Subcutaneous adipose tissue (tissue), 4 donors: ENCODE results near the gene KCNAB3. TPM values are rescaled to one million over a fixed set of nuclear protein-coding genes. Genes with fewer than 3 reads are reported as not detected.

ENCODE experiments used
- CTCF ChIP-seq: fragments of 450-650 bp; IDR thresholded peaks from one replicate; pipeline ENCODE4 v1.5.1; 2016; ENCODE audit warnings: low read depth, mild to moderate bottlenecking, control low read depth, antibody characterized with exemption, moderate library complexity
- total RNA-seq, 4 donors: library from RNA; depleted of rRNA; stranded (reverse); fragments of >200 nt; gene quantifications; one replicate each; pipeline ENCODE4 v1.1.0, GENCODE V29; 2016

Gene KCNAB3
- total RNA-seq, 4 donors from 2014 or later, result 0.44 to 2.8 (median 0.51) TPM; not detected in 1

- no peak for TF ChIP-seq CTCF
Observed at GRCh38 chr17:7886227-7887037, 43.2 kb downstream of the KCNAB3 start.

GRCh38 chr17:7885367-7886226, 44.1 kb downstream of the KCNAB3 start:
- TF ChIP-seq CTCF, result no peak

GRCh38 chr17:7884581-7885366, 44.9 kb downstream of the KCNAB3 start:
- TF ChIP-seq CTCF, result no peak

GRCh38 chr17:7883781-7884386, 45.8 kb downstream of the KCNAB3 start:
- TF ChIP-seq CTCF, result no peak

GRCh38 chr17:7882629-7883028, 47.0 kb downstream of the KCNAB3 start:
- TF ChIP-seq CTCF, result no peak

- no peak for TF ChIP-seq CTCF
Observed at GRCh38 chr17:7882068-7882467, 47.6 kb downstream of the KCNAB3 start.
